OCI-M1 (cell line): Measurements from ENCODE around the gene LPAR3.

ENCODE experiments used
- DNase-seq: peaks from one replicate; lab custom pipeline; 2025; lab: John Stamatoyannopoulos, UW

Gene LPAR3

DNA sequence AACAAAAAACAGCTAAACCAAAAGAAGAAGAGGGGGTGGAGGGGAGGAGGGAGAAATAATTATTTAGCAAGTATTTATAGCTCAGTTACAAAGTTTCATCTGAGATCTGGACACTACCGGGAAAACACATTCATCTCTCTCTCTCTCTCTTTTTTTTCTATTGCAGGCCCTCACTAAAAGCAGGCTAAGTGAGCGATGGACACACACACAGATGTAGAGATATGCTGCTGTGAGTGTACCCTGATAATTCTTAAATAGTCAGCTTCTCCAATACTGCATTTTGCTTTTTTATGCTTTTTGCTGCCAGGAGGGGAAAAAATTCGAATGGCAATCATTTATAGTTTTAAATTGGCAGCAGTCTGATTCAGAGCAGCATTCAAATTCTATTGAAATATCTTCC, 65.0 kb downstream of the LPAR3 start:
- DNase-seq: no peak

DNA sequence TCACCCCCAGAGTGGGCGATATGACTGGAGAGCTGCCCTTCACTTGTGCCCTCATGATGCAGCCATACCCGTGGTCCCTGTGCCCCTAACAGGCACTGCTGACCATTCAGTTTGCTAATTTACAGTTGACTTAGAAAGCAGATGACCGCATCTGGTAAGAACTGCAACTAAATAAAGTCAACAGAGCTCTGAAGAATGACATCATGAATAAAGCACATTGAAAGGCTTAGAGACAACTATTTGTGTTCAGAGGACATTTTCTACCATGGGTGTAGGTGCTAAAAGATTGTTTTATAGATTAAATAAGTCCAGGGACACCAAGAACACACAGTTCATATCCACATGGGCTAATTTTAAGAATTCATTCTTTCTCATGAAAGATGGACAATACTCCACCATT, 65.5 kb downstream of the LPAR3 start:
- DNase-seq: no peak

DNA sequence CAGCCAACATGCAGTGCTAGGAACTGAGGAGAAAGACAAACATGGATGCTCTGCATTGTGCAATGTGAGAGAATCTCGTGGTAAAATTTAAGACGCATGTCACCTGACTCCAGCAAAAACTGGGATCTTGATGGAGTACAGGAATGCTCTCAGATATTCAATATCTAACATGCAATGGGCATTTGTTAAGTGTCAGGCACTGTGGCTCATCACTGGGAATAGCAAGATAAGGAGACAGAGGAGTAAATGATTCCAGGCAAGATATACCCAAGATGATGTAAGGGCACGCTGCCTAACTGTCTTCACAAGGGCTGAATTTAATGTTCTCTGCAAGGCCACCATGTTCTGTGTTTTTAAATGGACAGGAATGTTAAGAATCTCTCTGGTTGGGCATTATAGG, 67.8 kb downstream of the LPAR3 start:
- no peak for DNase-seq

DNA sequence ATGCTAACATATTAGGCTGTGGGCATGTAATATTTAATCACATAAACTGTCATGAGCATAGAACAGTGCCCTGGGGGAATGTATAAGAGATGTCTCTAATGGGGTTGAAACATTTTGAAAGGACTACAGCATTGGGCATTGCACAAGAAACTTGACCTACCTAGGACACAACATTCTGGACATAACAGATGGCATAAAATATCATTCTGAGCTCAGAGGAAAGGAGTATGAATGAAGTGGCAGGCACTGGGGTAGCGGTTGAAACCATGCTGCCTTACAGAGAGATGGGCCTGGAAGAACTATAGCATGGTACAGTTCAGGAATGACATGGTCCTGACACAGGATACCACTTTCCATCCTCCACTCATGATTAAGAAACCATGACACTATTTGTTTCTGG, 69.0 kb downstream of the LPAR3 start:
- no peak for DNase-seq

DNA sequence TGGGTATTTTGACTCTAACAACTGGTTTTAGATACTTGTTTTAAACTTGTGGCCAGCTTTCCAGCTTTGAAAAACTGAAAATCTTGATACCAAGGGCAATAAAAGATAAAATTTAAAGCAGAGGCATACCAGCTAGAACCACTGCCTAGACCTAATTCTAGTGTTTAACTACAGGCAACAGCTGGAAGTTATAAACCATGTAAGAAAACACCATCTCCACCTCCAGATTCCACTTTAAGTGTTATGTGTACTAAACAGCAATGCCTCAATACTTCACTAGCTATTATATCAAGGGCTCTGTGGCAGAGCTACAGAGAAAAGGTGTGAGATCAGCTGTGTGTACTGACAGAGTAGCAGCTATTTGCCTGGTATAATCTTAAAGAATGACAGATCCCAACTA, 69.5 kb downstream of the LPAR3 start:
- no peak for DNase-seq

DNA sequence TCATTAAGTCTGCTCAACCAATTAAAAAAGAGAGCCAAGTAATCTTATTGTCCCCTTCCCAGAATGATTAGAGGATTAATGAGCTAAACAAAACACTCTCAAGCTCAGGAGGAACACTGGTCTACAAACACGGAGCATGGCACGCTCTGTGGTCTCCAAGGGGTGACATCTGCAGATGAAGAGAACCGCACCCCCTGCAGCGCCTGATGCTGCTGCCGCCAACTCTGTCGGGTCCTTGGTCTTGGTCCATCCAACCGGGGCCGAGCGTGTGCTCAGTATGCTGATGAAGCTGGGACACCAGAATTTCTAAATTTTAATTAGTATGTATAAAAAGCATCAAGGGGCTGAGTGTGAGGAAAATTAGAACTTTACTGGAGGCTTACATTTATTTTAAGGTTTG, 82.7 kb downstream of the LPAR3 start:
- DNase-seq: no peak

DNA sequence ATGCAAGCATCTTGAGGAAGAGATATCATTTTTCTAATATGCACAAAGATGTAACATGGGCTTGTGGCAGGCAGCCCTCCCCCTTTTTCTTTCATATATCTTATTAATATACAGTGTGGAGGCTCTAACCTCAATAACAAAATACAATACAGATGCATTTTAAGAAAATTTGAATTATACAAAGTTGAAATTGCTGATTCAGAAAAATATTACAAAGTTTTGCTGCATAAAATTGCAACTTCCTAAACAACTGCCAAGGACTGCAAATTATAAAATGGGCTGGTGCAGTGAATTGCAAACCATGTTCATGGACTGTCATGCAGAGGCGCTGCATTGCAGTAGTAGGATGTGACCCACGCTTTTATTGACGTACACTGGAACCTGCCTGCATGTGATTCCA, 84.0 kb downstream of the LPAR3 start:
- no peak for DNase-seq

DNA sequence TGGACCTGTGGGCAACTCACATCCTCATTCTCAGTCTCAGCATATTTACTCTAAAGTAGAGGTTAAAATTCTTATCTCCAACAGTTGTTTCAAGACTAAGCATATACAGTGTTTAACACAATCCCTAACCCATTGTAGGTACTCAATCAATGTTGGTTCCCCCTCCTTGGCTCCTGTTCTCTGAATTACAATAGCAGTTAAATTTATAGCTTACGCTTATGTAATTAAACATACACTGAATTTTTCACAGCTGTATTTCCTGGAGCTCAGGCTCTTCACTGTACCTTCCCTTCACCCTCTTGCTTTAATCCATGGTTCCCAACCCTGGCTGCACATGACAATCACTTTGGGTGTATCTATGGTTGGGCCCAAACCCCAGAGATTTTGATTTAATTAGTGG, 89.4 kb downstream of the LPAR3 start:
- DNase-seq: no peak

DNA sequence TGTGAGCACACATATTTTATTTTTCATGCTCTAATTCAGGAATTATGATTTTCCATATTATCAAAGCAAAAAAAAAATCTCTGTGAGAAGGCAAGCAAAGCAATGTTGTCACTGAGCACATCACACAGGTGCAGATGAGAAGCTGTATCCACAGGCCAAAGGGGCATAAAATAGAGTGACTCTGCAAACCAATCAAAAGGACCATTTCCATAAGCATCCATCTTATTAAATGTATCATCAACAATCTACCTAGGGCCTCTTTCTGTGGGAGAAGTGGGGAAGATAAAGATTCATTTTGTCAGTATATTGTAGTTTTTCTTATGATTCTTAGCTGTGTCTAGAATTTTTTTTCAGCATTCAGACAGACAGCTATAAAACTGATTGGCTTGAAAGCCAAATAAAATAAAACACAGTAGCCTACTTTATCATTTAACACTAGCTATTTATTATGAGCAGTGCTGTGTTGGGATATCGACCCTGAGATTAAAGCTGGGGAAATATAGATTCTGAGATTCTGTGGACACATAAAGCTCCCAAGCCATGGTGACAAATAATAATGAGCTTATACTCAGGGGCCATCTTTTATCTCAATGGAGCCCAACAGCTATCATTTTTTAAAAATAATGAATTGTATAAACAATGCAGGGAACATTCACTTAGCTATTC, 90.3 kb downstream of the LPAR3 start:
- DNase-seq: no peak

DNA sequence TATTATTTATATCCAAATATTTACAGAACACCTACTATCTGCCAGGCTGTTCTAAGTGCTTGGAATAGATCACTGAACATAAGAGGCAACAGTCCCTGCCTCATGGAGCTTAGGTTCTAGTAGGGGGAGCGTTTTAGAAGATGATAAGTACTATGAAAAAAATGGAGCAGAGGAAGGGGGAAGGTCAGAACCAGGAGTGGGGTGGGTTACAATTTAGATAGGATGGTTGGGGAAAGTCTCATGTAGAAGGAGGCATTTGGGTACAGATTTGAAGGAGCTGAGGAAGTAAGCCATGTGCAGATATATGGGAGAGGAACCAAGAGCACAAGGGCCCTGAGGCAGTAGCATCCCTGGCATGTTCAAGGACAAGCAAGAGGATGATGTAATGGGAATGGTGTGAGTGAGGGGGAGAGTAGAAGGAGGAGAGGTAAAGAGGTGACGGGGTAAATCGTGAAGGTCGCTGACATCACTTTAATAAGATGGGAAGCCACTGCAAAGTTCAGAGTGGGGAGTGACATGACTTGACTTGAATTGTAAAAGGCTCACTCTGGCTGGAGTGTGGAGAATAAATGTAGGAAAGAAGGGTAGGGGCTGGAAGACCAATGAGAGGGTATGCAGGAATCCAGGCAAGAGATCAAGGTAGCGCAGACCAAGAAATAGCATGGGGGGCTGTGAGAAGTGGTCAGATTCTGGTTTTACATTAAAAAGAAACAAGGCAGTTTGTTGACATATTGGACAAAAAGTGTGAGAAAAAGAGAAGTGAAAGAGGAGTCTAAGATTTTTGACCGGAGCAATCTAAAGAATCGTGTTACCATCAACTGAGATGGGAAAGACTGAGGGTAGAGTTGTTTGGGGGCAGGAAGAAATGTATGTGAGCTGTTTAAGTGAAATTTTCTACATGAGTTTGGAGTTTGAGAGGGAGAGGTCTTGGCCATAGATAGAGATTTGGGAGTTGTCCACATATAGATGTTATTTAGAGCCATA, 92.6 kb downstream of the LPAR3 start:
- no peak for DNase-seq

DNA sequence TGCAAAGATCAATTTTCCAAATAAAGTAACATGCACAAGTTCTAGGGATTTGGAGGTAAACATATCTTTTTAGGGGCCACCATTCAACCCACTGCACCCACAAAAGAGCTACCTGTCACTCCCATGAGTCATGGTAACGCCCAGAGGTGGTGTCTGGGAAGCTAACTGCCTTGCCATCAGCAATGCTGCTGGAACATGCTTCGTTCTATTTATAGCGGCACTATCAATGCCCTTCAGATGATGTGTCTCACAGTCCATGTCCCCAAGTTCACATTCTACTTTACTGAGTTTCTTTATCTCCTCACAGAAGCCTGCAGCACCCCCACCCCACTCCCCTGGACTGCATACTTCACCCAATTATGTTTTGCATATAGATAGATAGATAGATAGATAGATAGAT, 95.4 kb downstream of the LPAR3 start:
- DNase-seq: no peak

DNA sequence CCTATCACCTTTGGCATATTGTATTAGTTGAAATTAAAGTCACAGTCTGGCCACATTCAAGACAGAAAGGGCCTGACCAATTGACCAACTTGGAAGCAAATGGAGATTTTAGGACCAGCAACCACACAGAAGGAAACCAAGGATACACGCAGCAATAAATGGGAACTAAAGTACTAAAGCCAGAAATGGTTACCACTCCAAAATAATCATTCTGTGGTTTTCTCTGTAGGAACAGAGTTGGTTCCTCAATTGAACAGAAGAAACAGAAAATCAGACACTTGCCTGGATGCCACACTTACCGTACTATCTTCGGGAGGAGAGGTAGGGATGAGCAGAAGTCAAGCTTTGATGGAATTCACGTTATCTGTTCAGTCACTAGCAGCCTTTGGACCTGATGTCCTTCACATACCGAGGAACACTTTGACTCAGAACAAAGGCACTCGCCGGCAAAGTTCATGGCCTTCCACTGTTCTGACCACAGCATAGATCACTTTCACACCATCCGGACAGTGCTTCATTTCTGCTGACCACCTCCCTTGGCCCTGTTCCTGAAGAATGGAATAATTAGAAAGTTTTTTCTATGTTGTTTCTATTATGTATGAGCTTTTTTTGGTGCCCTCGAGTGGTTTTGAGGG, 96.9 kb downstream of the LPAR3 start:
- peak; percentile 18 for DNase-seq

DNA sequence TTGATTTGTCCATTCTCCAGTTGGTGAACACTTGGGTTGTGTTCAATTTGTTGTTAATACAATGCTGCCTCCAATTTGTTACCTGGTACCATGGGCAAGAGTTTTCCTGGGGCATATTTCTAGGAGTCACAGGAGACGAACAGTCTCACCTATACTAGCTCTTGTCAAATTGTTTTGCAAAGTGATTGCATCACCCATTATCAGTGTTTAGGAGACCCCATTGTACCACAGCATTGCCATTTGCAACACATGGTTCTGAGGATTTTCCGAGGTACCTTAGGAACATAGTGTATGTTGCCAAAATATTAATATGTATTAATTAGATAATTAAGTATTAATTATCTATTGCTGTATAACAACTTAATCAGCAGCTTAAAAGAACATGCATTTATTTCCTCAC, 97.8 kb downstream of the LPAR3 start:
- no peak for DNase-seq

DNA sequence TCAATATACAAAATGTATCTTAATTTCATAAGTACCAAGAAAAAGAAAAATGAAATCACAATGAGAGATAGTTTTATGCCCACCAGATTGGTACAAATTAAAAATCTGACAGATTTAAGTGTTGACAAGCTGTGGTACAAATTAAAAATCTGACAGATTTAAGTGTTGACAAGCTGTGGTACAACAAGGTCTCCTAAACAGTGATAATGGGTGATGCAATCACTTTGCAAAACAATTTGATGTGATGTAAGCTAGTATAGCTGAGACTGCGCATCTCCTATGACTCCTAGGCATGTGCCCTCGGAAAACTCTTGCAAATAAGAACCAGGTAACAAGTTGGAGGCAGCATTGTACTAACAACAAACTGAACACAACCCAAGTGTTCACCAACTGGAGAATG, 100.6 kb downstream of the LPAR3 start:
- no peak for DNase-seq

DNA sequence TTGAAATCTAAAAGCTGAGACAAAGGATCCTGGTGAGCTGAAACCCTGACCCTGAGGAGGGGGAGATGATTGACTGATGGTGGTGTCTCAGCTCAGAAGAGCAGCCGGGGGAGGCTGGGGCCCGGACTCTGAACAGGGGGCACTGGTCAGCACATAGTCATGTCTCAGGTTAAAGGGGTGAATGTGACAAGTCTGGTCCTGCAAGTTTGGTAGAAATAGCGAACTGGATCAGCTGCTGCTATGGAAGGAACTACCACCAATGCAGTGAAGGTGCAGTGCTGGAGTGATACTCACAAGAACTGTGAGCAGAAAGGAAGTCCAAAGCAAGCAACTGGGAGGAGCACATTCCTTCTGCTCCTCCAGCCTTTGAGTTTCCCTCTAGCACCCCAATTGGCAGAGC, 104.0 kb downstream of the LPAR3 start:
- no peak for DNase-seq

DNA sequence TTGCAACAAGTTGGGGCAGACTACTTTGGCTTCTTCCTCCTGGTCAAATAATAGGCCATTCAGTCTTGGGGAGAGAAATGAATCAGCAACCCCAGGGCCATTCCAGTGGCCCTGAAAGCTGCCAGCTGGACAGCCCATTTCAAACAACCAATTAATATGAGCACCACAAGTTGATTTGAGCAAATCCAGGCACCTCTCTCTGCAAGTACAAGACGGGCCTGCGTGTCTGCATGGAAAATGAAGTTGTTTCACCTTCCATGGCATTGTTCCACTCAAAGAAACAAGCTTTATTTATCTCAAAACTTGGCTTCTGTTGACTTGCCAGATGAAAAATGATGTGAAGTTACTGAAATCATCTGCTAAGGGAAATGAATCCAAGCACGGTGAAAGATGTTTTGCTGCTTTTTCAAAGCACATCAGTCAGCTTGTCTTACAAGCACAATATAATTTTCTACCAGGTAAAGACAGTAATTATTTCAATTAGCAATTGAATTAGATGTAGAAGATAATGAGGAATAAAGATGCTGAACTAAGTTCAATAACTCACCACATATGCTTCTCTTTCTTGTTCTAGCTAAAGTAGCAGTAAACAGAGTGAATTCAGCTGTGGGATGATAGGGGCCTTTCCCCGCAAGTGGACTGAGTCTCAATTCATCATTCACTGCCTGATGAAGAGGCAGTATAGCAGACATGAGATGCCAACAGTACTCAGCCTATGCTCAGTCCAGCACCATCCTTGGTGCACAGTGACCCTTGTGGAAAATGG, 107.6 kb downstream of the LPAR3 start:
- no peak for DNase-seq

DNA sequence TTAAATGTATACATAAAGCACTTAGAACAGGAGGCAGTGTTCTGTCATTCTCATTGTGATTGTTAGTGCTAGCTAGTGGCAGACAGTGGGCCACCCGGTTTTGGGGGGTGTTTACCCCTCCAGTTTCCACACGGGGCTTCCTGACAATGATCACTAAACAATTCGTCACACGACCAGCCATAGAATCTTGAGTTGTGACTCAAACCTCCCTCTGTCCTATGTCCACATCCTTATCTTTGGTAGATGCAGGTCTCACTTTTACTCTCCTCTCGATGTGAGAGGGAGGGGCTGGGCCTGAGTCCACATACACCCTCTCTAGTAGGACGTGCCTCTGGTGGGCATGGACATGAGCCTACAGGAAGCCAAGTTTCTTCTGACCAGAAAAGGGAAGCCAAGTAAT, 110.1 kb downstream of the LPAR3 start:
- DNase-seq: no peak

DNA sequence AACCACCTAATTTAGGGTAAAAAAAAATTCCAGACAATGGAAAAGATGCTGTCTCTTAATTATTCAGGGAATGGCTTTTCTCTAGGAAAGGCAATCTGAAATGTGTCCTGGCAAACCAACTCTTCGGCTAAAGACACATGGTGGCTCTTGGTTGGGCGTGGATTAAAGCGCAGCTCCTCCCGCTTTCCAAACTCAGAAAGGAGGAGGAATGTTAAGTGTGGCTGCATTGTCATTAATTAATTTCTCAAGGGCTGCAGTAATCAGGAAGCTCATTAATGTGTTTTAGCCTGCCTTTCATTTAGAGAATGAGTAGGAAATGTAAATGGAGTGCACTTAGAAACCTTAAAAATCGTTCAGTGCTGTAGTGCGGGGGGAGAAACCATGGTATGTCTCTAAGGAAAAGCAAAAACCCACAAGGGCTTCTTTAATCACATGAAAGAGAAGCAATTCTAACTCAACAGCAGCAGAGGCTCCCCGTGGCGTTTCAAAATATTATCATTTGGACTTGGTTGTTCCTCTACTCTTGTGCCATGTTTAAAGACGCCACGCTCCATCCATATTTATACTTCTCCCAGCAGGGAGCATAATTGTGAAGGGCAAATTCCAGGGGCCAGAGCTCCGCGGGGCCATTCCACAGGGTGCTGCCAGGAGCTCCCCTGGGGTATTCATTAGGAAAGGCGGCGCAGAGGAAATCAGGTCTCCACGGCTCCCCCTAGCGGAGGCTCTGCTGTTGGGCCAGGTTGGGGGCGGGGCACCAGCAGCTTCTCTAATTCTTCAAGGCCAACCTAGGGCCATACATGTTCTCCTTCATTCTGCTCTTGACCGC, 110.8 kb downstream of the LPAR3 start:
- DNase-seq: peak; percentile 88

DNA sequence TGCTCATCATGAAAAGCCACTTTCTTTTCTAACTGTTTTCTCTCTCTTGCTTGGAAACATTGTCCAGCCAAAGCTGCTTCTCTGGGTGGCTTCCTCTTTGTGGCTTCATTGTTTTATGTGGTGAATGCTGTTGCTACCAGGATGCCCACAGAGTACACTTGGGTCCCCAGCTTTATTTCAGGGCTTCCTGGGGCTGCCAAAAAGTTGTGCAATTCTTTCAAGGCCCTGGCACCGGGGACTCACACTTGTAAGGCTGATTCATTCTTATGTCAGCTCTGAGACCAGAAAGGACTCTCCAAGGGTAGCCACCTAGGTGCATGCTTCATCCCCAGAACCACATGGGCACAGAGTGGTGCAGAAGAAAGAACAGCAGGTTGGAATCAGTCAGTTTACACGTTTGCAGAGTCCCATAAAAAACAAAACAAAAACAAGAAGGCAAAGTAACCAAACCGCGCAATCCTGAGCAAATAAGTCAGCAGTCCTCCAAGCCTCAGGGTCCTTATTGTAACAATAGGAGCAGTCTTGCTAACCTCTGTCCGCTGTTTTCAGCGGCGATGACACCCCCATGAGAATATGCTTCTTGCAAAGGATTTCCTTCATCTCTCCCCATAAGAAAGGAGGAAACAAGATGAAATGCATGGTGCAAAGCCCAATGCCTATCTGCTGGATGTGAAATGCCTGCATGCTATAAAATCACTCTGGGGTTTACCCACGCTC, 112.8 kb downstream of the LPAR3 start:
- DNase-seq: peak; percentile 19

DNA sequence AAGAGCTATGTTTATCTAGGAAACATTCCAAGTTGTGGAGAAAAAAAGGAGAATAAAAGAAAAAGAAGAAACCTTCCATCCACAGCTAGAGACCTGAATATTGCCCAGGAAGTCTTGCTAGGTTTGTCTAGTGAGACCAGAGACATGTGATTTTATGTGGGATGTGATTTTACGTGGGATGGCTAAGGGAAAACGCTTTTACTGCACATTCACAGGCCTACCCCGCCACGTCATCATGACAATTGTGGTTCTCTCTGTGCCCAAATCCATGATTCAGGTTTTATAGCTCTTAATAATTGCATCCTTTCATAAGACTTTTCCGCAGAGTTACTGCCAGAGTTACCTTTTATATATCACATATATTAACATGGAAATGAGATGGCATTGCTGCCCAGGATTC, 116.4 kb downstream of the LPAR3 start:
- no peak for DNase-seq

DNA sequence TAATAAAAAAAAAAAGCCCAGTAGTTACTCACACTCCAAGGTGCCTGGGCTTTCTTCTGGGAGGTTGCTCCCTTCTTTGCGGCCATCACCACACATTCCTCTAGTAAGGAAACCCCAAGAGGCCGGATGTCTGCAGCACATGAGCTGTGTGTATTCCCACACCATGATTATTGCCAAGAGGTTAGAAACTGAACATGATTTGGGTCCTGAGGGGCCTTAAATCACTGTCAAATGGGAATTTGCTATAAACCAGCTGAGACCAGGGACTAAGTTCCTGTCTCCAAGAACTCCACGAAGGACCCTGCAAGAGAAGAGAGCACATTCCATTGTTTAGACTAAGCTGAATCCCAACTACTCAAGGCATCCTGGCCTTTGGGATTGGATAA, 117.5 kb downstream of the LPAR3 start:
- no peak for DNase-seq
